Adrenal gland (tissue), 12 donors: ENCODE data around the gene EXOC6B. TPM values are rescaled to one million over a fixed set of nuclear protein-coding genes. Genes with fewer than 3 reads are reported as not detected.

Experiments used
- DNase-seq, 7 donors: peaks; one replicate each; pipeline ENCODE4 v3.0.0-alpha.2; 2019 to 2020
- H3K27ac ChIP-seq, 5 donors: fragments of 200-600 bp; sonication (generic) in 4 of 5; 1 replicate in 3 of 5; 2 replicates in 2 of 5; pipeline versions ENCODE4 v1.5.1 to v1.8.0; 2016 to 2020; ENCODE audit warnings: mild to moderate bottlenecking in 1 of 5
- H3K27me3 ChIP-seq: fragments of 200-600 bp; 2 replicates; pipeline ENCODE4 v1.8.0; 2021
- H3K36me3 ChIP-seq, 2 donors: fragments of 200-600 bp; replicated peaks in 1 of 2; 1 replicate in 1 of 2; 2 replicates in 1 of 2; pipeline versions ENCODE4 v1.5.1 to v1.8.0; 2018 to 2022
- H3K4me1 ChIP-seq, 2 donors: fragments of 200-600 bp; replicated peaks in 1 of 2; 1 replicate in 1 of 2; 2 replicates in 1 of 2; pipeline versions ENCODE4 v1.5.1 to v1.8.0; 2018 to 2021
- H3K4me3 ChIP-seq, 4 donors: fragments of 200-600 bp; sonication (generic) in 3 of 4; one replicate each; pipeline ENCODE4 v1.5.1; 2016 to 2018
- H3K9me3 ChIP-seq, 3 donors: fragments of 200-600 bp; sonication (generic) in 1 of 3; replicated peaks in 1 of 3; 1 replicate in 2 of 3; 2 replicates in 1 of 3; pipeline versions ENCODE4 v1.5.1 to v1.8.0; 2016 to 2021
- POLR2A ChIP-seq, 2 donors: fragments of 450-650 bp; IDR thresholded peaks; one replicate each; pipeline ENCODE4 v1.6.1; 2017; ENCODE audit warnings: antibody characterized with exemption in 2 of 2, mild to moderate bottlenecking in 2 of 2, moderate library complexity in 1 of 2
- WGBS, 4 donors: extraction: QIAGEN DNeasy Blood & Tissue Kit in 2 of 4; methylation state at CpG; one replicate each; pipeline versions ENCODE4 v1.1.5 to v1.1.7; 2013 to 2017; 5-methylcytosine and 5-hydroxymethylcytosine counted together
- intact Hi-C, 2 donors: fragments of 100-400 bp; cut with DNase I; formaldehyde crosslinking; loops; one replicate each; pipeline versions ENCODE4 v1.14.1 to v1.15.0; 2022 to 2023
- polyA plus RNA-seq, 3 donors: library from polyadenylated mRNA; stranded (reverse); fragments of 200-250 nt in 2 of 3; fragments of 350-450 nt in 1 of 3; fragmentation: Illumina TruSeq in 1 of 3; extraction: RNeasy Lipid Tissue Mini Kit (QIAGEN cat#74804) in 1 of 3; gene quantifications; one replicate each; pipeline ENCODE4 v1.2.3, GENCODE V29; 2013 to 2014
- total RNA-seq, 9 donors: library from RNA; depleted of rRNA in 4 of 9; stranded (reverse); fragments of >200 nt in 4 of 9; fragments of 120-200 nt in 1 of 9; fragmentation: NEBNext Ultra II Directional in 1 of 9; extraction: Animal tissue kit (Norgen Biotek cat#: 25700) in 1 of 9; gene quantifications; one replicate each; pipeline versions ENCODE4 v1.1.0 to v1.2.4, GENCODE V29; 2013 to 2023
- TF ChIP-seq, protein P1 (sequence below), 6 experiments: fragments of 450-650 bp in 4 of 6; fragments of 200-600 bp in 2 of 6; sonication (generic) in 1 of 6; IDR thresholded peaks; 1 replicate in 5 of 6; 2 replicates in 1 of 6; pipeline versions ENCODE4 v1.5.1 to v1.8.0; 2016 to 2021; ENCODE audit warnings: antibody characterized with exemption in 6 of 6, mild to moderate bottlenecking in 2 of 6, moderate library complexity in 1 of 6
- donor health status: healthy with polysubstance abuse.
- donor health status: Bipolar disorder and iron deficiency.
- donor health status: DM: yes; HTN: yes; CAD: no.
- donor health status: DM: no; HTN: no; CAD: no.
- donor health status: DM: no; HTN: no; CAD: no.
- donor health status: DM: yes; HTN: yes; CAD: no.

The EXOC6B gene
- total and polyA plus RNA-seq, 12 donors, result 6.0 to 92.6 (median 50.6) TPM

DNA sequence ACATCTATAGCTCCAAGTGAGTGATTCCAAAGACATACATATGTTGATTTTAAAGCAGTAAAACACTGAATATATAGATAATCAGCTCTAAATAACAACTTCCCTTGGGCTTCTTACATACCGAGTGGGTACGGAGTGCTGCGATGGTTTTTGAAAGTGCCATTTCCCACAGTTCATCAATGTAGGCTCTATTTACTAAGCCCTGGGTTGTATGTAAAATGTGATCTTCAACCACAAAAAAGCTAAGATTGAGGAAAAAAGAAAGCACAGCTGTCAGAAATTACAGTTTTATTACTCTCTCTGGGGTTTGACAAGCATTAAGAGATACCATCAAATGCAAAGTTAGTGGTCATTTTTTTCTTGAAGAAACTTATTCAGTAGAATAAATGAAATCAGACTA lies 312.8 kb downstream of the EXOC6B start:
- TF ChIP-seq, protein P1, sequence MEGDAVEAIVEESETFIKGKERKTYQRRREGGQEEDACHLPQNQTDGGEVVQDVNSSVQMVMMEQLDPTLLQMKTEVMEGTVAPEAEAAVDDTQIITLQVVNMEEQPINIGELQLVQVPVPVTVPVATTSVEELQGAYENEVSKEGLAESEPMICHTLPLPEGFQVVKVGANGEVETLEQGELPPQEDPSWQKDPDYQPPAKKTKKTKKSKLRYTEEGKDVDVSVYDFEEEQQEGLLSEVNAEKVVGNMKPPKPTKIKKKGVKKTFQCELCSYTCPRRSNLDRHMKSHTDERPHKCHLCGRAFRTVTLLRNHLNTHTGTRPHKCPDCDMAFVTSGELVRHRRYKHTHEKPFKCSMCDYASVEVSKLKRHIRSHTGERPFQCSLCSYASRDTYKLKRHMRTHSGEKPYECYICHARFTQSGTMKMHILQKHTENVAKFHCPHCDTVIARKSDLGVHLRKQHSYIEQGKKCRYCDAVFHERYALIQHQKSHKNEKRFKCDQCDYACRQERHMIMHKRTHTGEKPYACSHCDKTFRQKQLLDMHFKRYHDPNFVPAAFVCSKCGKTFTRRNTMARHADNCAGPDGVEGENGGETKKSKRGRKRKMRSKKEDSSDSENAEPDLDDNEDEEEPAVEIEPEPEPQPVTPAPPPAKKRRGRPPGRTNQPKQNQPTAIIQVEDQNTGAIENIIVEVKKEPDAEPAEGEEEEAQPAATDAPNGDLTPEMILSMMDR (IDR thresholded peaks at IDR 0.05), result no peak
- TF ChIP-seq POLR2A (IDR thresholded peaks at IDR 0.05), result no peak
- Histone ChIP-seq H3K36me3 (no peaks in the 10 kb centered on the region), H3K27me3 (no peaks in the 10 kb centered on the region), H3K4me1 (no peaks in the 10 kb centered on the region), H3K27ac (no peak overlapping the region), H3K4me3 (no peak overlapping the region), H3K9me3 (no peaks in the 10 kb centered on the region)
- WGBS, 4 donors, result 92 to 100% (median 98%) methylated on average over 3 of the region's 3 CpGs
- no peak for DNase-seq
- intact Hi-C loops, result no loop called here

DNA sequence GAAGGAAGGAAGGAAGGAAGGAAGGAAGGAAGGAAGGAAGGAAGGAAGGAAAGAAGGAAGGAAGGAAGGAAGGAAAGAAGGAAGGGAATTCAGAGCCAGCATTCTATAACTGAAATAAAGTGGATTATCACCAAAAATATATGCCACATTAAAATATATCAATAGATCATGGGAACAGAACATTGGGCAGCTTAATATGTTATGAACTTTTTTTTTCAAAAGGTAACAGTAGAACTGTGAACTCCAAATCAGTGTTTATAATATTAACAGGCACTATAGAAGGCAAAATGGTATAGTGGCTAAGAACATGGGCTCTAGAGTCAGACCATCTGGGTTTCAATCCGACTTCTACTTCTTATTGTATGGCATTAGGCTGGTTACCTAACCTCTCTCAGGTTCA lies 313.5 kb downstream of the EXOC6B start:
- no peak for TF ChIP-seq POLR2A (IDR thresholded peaks at IDR 0.05)
- TF ChIP-seq, protein P1 (IDR thresholded peaks at IDR 0.05), result no peak
- H3K4me1 ChIP-seq, result no peaks in the 10 kb centered on the region
- intact Hi-C loops, result no loop called here
- DNase-seq, result no peak
- no peaks in the 10 kb centered on the region for H3K27me3 ChIP-seq
- no peaks in the 10 kb centered on the region for H3K9me3 ChIP-seq
- no peak overlapping the region for H3K27ac ChIP-seq
- H3K4me3 ChIP-seq, result no peak overlapping the region
- H3K36me3 ChIP-seq, result no peaks in the 10 kb centered on the region
- WGBS, 4 donors, result 93 to 100% (median 96%) methylated on average over 1 of the region's 1 CpG

DNA sequence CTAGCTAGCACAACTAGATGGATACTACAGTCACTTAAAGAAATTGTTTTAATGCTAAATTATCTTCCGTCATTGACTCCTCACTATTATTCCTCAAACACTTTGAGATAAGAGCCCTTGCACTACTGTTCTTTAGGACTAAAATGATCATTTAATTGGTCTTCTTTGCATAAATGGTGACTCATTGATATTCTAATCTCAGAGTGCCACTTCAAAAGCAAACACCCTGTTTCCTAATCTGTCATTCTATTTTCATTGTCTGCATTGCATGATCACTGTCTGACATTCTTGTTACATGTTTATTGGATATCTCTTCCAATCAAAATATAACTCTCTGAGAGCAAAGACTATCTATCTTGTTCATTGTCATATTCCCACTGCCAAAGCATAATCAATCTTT lies 313.9 kb downstream of the EXOC6B start:
- no peak overlapping the region for H3K27ac ChIP-seq
- H3K27me3 ChIP-seq, result no peaks in the 10 kb centered on the region
- intact Hi-C loops, result no loop called here
- no peaks in the 10 kb centered on the region for H3K4me1 ChIP-seq
- DNase-seq, result no peak
- TF ChIP-seq, protein P1 (IDR thresholded peaks at IDR 0.05), result no peak
- no peak for TF ChIP-seq POLR2A (IDR thresholded peaks at IDR 0.05)
- no peaks in the 10 kb centered on the region for H3K36me3 ChIP-seq
- WGBS, 4 donors, result 92 to 95% (median 93%) methylated on average over 1 of the region's 1 CpG
- H3K4me3 ChIP-seq, result no peak overlapping the region
- no peaks in the 10 kb centered on the region for H3K9me3 ChIP-seq

DNA sequence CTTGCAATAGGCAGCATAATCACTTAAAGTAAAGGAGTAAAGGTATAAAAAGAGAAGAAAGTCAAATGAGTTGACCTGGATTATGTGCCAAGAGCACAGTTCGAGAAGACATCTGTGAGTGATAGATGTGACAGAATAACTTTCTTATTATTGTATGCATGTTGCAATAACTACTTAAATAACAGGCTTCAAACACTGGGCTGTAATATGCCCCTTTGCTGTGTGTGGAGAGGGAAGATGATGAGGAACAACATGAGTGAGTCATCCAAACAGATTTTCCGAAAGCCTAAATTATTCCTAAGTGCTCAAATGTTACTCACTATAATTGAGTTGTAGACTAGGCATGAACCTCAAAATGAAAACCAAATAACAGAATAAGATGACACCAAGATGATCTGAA lies 328.1 kb downstream of the EXOC6B start:
- intact Hi-C loops, result no loop called here

More for the DNA sequence above, 328.1 kb downstream of the EXOC6B start:
- Histone ChIP-seq H3K36me3 (no peaks in the 10 kb centered on the region), H3K27me3 (no peaks in the 10 kb centered on the region), H3K27ac (no peak overlapping the region), H3K9me3 (no peaks in the 10 kb centered on the region), H3K4me3 (no peak overlapping the region), H3K4me1 (no peaks in the 10 kb centered on the region)
- 44 to 90% (median 83%) methylated on average over 2 of the region's 2 CpGs for WGBS, 4 donors
- TF ChIP-seq, protein P1 (IDR thresholded peaks at IDR 0.05), result no peak
- no peak for TF ChIP-seq POLR2A (IDR thresholded peaks at IDR 0.05)
- DNase-seq, result no peak
